ENCODE measurements around the gene ZNRF3.
"Not testable (repeated sequence)": the region's sequence is repeated elsewhere in the genome, so short reads cannot be mapped to it uniquely, and the experiment has no call there.

Gene ZNRF3

DNA sequence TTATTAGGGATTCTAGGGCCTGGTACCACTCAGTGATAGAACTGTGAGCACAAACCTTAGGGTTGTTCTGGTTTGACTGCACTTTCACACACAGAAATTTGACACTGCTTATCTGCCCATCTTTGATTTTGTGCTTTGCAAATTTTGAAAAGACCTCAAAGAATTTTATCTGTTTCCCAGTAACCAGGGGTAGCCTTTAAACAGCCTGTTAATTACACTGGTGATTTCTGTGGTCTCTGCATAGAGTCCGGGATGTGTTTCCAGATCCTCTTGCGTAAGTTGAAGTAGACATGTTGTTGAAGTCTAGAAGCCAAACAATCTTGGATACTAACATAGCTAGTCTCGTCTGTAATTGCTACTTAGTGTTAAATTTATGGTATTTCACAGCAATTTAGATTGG is 103.0 kb downstream of the ZNRF3 start:
- no peak for FAIRE-seq

DNA sequence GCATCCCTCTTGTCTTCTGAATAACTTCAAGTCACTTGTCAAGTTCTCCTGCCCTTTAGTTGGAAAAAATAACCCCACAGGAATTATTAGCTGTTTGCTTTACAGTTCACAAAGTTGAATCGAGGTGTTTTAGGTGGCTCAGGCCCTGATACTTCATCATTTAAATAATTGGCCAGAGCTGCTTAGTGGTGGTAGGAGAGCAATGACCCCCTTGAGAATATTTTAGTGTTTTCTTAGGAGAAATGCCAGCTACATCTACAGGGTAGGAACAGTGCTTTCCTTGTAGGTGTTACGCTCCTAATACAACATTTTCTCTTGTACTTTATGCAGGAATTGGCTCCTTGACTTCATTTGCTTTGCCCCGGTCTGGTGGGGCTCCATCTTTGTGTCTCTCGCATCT is 105.1 kb downstream of the ZNRF3 start:
- no peak for FAIRE-seq

DNA sequence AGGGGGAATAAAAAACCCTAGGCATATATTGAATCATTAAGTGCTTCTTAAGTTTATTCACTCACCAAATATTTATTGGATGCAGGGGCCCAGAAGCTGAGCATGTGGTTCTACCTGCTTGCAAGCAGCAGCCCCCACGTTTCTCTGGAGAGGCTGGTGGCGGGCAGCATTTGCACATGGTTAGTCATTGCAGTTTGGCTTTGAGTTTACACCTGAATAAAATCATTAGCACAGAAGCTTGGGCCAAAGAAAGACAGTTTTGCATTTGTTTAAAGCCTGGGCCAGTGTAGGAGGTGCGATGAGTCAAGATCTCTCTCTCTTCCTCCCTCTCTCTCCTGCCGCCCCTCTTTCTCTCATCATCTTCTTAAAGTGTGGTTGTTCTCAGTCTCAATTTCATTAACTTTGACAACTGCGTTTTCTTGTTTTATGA is 105.7 kb downstream of the ZNRF3 start:
- FAIRE-seq: no peak

DNA sequence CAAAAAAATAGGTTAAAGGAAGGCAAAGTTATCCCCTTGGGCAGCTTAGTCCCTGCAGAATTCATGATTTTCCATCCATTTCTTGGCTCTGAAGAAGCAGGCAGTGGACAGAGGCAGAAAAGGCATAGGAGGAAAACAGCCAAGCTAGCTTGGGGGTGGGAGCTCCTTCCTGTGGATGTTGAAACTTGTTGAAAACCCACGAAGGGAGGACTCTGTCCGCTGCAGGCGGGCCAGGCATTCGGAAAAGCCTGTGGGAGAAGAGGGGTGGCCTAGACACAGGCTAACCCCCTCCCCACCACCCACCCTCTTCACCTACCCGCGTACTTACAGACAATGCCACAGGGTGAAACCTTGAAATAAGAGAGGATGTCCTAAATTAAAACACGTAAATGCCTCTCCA is 106.1 kb downstream of the ZNRF3 start:
- FAIRE-seq: no peak

DNA sequence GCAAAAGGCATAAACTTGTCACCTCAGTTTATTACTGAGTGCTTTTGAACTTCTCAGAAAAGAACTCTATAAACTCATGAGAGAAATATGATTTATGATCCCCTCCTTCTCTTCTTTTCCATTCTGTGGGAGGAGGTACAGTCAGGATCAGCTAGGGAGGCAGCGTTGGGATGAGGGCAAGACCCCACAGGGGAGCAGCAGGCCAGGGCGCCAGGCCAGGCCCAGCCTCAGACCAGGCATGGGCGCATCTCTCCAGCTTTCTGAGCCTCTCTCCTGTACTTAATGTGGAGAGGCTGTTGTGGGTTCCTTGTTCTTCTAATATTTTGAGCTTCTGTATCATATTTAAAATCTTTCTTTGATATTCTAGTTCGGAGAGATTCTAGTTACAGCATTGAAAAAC is 106.5 kb downstream of the ZNRF3 start:
- no peak for FAIRE-seq

DNA sequence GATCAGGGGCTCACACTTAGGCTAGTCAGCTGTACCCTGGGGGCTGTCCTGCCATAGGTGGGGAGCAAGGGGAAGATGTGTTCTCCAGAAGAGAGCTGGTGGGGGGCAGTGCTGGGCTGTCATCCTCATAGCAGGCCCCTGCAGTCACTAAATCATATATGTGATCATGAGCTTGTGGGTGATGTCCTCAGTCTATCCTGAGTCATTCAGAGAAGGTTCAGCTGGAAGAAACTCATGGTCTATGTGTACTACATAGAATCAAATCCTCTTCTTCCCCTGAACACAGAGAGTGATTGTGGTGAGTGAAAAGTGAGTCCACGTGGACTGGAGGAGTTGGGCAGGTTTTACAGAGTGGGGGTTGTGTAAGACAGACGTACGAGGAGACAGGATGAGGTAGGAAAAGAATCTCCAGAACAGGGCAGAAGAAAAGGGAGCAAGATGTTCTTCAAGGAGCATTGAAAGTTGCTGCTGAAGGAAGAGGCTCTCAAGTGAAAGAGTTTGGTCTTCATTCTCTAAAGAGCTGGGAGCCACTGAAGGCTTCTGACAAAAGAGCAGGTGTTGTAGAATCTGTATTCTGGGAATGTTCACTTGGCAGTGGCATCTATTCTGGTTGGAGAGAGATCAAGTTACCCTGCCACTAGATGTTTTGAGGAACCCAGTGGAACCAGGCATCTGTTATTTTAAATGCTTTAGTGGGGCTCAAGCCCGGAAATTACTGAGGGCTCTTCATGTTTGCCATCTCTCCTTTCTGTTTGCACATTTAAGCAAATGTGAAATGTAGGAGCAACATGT is 109.4 kb downstream of the ZNRF3 start:
- FAIRE-seq: no peak

DNA sequence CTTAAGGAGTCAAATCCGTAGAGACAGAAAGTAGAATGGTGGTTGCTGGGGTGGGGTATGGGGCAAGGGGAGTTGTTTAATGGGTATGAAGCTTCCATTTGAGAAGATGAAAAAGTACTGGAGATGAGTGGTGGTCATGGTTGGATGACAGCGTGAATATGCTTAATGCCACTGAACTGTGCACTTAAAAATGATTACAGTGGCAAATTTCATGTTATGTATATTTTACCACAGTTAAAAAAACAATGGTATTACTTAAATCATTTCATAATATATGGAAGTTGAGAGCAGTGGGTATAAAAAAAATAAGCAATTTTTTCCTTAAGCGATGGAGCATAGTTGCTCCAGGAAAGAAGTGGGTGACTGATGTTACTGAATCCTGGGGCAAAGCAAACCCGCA is 111.2 kb downstream of the ZNRF3 start:
- no peak for FAIRE-seq

DNA sequence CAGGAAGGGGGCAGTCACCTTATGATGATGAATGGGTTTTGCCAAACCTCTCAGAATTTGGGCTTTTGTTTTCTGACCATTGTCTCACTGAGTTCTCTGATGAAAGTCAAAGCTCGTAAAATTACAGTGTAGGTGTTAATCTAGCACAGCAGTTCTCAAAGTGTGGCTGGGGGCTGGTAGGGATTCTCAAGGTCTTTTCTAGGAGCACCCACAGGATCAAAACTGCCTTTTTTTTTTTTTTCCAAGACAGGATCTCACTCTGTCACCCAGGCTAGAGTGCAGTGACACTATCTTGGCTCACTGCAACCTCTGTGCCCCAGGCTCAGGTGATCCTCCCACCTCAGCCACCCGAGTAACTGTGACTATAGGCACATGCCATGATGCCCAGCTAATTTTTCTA is 112.2 kb downstream of the ZNRF3 start:
- FAIRE-seq: no peak

DNA sequence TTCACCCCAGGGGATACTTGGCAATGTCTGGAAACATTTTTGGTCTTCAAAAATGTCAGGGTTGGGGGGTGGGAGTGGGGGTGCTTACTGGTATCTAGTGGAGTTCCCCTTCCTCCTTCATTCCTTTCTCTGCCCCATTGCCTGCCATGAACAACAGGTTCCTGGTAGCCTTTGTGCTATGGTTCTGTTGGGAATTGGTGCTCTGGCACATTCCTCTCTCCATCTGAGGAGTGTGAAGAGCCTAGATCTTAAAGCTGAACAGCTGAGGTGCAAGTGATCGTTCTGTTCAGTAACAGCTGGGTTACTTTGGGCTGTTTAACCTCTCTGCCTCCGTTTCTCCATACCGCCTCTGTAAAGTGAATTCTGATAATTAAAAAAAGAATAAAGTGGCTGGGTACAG is 114.0 kb downstream of the ZNRF3 start:
- FAIRE-seq: no peak

DNA sequence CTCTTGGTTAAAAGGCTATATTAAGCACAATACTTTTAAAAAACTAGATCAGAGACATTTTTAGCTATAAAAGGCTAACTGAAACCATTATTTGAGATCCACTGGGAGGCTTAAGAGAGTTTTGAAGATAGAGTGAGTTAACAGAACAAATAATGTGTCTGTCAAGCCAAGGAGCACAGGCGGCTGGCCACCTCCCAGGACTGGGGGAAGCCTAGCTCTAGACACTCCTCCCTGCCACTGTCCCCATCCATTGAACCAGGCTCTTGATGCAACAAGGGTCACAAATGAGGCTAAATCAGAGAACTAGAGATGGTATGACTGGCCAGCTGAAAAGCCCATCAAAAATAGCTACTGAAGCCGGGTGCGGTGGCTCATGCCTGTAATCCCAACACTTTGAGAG is 115.3 kb downstream of the ZNRF3 start:
- FAIRE-seq: no peak

DNA sequence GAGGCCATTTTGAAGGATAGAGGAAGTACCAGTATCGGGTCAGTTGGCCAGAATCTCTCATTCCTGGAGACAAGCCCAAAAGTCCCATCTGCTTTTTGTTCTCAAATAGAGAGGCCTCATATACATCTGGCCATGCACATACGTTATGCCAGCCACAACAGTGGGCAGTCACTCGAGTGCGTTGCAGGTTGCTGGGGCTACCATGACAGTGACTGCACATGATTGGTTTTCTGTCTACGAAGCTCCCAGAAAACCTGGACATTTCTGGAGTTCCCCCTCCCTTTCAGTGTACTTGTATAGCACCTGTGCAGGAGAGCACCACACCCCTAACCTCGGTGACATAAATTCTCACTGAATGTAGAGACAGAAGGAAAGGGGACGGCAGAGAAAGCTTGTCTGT is 116.1 kb downstream of the ZNRF3 start:
- no peak for FAIRE-seq

DNA sequence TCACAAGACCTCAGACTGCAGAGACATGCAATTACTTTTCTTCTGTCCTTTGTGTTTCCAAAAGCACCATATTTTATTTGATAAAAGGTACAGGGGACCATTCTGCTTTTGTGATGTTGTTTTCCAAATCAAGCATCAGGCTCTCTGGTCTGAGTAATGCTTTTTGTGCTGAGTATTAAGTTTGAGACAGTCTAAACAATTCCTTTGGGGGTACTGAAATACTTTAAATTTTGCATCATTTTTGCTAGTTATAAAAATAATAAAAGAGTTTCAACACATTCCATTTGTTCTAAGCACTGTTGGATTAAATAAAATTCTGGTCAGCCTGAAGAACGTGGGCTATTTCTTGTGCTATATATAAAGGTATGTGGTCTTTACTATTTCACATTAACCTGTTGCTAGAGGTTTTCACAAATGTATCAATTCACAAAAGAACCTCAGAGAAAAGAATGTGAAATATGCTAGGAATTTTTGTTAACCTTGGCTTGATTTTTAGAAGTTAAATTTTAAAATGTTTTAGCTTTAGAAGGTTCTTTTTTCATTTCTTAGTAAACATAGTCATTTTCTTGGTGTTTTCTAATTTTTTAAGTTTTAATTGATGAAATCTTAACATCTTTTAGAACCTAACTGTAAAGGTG is 116.7 kb downstream of the ZNRF3 start:
- no peak for FAIRE-seq

DNA sequence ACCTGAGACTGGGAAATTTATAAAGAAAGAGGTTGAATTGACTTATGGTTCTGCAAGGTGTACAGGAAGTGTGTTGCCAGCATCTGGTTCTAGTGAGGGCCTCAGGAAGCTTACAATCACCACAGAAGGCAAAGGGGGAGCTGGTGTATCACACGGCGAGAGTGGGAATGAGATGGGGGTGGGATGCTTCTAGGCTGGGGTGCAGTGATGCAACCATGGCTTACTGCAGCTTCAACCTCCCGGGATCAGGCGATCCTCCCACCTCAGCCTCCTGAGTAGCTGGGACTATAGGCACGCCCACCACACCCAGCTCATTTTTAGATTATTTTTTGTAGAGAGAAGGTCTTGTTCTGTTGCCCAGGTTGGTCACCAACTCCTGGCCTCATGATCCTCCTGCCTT is 117.3 kb downstream of the ZNRF3 start:
- no peak for FAIRE-seq

DNA sequence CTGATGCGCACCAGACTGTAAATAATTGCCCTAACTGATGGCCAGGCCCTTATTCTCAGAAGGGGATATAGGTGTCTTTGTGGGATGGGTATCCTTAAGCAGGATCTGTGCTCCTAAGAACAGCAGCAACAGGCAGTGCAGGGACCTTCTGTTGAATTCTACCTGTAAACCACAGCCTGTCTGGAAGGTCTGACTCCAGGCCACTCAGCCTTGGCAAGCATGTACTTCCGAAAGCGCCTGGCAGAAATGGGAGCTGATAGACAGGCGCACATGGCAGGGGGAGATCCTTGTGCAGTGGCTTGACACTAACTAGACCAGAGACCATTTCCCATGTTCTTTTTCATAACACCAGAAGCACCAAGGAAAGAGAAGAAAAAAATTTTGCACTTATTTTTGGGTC is 119.2 kb downstream of the ZNRF3 start:
- FAIRE-seq: no peak

DNA sequence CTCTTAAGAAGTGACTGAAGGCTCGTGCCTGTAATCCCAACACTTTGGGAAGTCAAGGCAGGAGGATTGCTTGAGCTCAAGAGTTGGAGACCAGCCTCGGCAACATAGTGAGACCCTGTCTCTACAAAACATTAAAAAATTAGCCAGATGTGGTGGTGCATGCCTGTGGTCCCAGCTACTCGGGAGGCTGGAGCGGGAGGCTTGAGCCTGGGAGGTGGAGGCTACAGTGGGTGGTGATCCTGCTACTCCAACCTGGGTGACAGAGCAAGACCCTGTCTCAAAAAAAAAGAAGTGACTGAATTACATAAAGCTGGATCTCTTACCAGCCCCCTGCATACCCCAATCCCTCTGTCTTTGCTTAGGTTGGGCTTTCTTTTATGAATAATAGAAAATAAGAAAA is 120.2 kb downstream of the ZNRF3 start:
- no peak for FAIRE-seq

DNA sequence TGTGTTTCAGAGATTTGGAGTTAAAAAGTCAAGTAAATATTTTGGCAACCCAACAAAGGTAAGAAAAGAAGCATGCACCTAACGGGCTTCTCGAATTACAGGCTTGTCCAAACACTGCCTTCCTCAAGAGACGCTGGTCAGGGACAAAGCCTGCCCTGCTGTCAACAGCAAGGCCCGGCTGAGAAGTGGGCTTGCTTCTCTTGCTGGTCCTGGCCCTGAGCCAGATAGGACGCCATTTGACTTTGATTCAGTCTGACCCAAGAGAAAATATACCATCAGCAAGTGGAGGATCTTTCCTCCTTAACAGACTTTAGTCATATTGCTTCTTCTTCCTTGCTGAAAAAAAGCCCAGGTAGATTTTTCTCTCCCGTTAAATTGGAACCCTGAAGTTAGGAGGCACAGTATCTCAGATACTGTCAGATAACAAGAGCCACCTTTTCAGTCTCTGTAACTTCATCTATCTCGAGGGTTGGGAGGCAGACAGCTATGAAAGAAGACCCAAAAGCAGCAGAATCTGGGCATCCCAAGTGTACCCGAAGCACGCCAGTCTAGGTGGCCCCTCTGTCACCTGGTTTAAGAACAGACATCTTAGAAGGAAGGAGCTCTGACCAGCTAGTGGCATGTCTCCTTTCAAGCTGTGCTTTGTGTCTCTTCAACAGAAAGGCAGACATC is 120.7 kb downstream of the ZNRF3 start:
- FAIRE-seq: no peak

DNA sequence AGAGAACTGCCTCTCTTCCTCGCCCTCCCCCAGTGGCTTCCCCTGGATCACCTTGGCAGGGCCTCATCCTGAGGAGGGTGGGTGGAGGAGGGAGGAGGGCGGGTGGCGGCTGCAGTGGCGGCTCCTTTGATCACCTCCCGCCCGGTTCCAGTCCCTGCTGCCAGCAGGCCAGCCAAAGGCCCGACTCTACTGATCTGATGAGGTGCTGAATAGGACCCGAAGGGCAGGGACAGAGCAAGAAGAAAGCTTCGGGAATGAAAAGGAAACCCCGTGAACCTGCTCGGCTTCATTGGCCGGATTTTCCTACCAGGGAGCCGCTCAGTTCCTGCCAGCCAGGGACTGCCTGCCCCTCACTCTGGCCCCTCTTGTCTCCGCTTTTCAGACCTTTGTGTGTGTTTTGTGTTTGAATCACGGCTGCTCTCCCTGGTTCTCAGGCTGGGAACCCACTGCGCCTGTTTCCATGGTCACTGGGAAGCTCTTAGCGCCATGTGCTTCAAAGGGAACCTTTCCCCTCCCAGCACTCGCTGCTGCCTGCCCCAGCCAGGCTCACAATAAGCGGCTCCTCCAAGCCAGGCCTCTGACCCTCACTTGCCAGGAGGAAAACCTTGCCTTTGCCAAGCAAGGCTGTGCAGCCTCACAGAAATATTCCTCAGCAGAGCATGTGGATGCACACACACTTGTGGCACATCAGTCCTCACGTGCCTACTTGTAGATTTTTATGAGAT is 121.4 kb downstream of the ZNRF3 start:
- FAIRE-seq: no peak

DNA sequence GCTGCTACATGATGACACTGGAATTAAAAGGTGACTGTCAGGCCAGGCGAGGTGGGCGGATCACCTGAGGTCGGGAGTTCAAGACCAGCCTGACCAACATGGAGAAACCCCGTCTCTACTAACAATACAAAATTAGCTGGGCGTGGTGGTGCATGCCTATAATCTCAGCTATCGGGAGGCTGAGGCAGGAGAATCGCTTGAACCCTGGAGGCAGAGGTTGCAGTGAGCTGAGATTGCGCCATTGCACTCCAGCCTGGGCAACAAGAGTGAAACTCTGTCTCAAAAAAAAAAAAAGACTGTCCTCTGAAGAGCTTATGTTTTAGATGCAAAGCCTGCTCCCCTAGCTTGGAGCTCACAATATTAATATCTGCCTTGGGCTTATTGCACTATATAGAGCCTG is 122.4 kb downstream of the ZNRF3 start:
- not testable (repeated sequence) for FAIRE-seq

DNA sequence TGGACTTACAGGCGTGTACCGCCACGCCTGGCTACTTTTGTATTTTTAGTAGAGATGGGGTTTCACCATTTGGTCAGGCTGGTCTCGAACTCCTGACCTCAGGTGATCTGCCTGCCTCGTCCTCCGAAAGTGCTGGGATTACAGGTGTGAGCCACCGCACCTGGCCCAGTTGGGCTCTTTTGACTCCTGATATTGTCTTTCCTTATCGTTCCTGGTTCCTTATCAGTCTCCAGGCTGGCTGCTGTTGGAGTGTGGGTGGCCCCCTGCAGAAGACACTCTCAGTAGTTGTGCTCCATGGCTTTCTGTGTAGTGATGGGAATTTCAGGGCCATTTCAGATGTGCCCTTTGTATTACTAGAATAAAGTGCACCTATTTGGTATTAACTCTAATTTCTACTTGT is 123.0 kb downstream of the ZNRF3 start:
- FAIRE-seq: no peak

DNA sequence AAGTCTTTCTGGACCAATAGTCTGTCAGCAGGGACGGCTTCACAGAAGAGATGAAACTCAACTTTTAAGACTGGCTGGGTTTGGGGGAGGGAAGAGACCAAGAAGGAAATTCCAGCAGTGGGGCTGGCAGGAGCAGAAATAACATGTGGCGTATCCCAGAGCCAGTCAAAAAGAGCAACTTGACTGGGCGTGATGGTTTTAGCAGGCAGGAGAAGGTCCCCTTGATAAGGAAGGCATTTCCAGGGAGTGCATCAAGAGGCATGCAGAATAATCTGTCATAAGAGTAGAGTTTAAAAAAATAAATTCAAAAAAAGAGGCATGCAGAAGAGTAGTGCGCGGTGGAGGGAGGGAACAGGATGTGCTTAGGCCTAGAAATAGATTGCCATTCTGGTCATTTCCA is 125.8 kb downstream of the ZNRF3 start:
- FAIRE-seq: no peak

DNA sequence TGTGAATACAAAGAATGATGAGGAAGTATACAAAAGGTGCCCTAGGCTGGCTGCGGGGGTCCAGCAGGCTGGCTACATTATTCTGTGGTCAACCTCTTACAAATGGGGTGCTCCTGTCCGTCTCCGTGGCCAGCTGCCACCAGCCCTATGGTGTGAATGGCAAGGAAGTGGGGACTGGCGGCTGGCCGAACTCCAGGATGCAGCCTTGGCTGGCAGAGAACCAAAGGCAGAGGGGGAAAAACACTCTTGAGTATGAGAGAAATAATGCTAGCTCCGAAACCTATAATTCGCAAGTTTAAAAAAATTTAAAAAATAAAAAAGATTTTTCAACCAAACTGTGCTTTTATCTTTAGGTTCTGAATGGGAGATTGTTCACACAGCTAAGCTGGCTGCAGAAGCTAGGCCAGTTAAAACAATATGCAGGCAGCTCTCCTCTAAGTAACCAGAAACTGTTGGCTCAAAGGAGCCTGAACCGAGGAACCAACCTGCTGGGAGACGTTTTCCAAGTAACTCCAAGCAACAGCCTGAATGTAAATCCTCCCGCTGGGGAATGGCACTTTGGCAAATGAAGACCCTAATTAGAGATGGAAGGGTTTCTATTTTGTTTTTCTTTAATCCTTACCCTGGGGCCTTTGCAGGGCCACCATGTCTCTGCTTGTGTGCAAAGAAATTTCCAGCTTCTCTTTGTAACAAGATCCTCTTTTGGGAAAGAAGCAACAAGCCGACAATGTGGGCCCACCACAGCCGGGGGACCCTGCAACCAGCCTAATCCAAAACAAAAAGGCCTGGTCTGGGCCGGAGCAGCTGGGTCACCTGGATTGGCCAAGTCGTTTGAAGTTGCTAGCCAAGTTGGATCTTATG is 128.1 kb downstream of the ZNRF3 start:
- FAIRE-seq: no peak

DNA sequence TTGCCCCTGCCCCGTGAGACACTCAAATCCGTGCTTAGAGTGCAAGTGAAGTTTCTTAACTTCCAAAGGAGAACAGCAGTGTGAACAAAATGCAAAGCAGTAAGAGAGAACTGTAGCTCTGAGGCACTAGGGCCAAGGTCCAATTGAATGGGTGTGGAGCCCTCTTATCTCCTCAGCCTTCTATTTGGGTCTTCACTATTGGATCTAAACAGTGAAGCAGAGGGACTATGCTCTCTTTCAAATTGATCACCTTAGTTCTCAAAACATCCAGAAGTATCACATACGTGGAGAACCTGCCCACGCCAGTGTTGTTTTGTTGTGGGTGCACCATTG is 128.7 kb downstream of the ZNRF3 start:
- no peak for FAIRE-seq

DNA sequence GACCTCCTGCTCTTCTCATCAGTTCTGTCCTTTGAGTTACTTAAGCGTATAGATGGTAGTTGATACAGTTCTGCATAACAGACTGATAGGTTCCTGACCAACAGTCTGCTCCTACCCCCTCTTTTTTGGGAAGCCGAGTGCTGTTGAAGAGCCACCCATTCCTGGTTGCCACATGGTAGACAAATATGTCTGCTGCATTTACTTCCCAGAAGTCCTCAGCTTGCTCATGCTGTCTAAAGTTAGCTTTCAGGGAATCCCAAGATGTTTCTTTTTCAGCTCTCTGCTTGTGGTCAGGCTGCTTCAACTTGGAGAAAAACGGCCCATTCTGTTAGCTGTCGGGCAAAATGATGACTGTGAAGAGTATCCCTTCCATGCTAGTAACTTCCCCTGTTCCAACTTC is 129.6 kb downstream of the ZNRF3 start:
- FAIRE-seq: no peak

Data from TTC549 (cell line).